COLO668 (cell line): ENCODE measurements around the gene EBNA1BP2.
A peak's percentile ranks its signal among the peaks of the same experiment; 100 is the strongest.
"Not testable (repeated sequence)": the region's sequence is repeated elsewhere in the genome, so short reads cannot be mapped to it uniquely, and the experiment has no call there.

Experiments
- DNase-seq: peaks from one replicate; lab custom pipeline; 2025; ENCODE audit not compliant: unreplicated experiment; lab: John Stamatoyannopoulos, UW

EBNA1BP2 gene, protein sequence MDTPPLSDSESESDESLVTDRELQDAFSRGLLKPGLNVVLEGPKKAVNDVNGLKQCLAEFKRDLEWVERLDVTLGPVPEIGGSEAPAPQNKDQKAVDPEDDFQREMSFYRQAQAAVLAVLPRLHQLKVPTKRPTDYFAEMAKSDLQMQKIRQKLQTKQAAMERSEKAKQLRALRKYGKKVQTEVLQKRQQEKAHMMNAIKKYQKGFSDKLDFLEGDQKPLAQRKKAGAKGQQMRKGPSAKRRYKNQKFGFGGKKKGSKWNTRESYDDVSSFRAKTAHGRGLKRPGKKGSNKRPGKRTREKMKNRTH

DNA sequence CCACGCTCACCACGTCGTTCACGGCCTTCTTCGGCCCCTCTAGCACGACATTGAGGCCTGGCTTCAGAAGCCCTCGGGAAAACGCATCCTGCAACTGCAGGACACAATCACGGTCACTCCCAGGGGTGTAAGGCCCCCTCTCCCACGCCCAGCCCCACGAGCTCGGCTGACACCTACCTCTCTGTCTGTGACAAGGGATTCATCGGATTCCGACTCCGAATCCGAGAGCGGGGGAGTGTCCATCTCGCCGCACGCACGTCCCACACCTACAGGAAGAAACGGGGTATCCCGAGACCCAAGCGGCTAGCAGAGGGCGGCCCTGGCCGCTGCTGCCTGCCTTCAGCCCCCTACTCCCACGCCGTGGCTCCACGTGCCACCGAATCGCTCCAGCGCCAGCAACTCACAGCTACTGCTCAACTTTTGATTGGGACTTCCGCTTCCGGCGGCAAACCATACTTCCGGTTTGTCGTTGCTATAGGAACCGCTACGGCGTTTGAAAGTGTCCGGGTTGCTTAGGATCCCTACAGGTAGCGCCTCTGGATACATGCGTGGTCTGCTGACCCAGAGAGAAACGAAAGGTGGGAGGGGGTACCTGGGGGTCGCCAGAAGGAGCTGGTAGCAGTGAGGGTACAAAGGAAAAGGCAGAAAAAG lies at the start of gene EBNA1BP2, which contains the start of gene CFAP57:
Gene EBNA1BP2 (minus strand): TSS at position 415 of the 651 bp plus-strand sequence. CDS start 172 bp downstream, at position 243.
Gene CFAP57 (plus strand): TSS at position 455 of the 651 bp plus-strand sequence. CDS start 424 bp downstream, outside the sequence.
- DNase-seq: peak; percentile 96

DNA sequence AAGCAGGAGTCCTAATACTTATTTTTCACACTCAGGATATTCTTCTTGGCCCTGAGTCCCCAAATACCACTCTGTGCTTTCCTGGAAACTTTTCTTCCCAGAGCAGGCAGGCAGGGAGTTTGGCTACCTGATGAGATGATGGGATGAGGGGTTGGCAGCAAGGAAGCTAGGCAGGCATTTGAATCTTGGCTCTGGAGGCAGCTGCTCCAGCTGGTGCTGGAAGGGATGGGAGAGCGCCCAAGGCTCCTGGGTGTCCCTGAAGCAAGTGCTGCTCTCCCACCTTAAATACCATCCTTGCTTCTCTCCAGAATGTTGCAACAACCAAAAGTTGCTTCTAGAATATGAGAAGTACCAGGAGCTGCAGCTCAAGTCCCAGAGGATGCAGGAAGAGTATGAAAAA lies 49.7 kb upstream of the EBNA1BP2 start:
- DNase-seq: no peak

DNA sequence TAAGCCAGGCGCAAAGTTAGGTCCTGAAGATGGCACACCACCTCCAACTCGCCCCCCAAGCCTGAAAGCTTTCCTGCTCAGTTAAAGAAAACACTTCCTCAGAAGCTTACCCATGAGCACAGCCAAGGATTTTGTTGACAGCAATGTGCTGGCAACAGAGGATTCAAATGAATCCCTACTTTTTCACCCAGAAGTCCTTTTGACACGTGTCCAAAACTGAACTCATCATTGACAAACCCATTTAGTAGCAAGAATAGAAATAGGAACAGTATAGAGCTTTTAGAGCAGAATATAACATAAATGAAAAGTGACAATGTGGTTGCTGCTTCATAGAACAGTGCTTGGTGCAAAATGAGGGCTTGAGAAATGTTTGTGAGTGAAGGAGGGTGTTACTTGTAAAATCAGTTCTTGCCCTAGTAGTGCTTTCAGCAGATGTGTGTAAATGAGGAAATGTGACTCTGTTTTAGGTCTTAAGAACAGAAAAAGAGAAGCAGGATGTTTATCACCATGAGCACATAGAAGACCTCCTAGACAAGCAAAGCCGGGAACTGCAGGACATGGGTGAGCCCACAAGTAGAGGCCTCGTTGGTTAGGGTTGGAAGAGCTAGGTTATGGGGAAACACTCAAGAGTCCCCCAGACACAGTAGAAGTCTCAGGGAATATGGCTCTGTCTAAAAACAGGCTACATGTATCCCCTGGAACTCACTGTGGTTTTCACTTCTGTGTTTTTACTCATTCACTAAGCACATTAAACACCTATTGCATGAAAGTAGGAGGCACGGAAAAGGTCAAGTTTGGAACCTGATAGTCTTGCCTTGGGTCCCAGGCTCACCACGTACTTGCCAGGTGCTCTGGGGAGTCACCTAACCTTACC lies 49.1 kb upstream of the EBNA1BP2 start:
- DNase-seq: no peak

DNA sequence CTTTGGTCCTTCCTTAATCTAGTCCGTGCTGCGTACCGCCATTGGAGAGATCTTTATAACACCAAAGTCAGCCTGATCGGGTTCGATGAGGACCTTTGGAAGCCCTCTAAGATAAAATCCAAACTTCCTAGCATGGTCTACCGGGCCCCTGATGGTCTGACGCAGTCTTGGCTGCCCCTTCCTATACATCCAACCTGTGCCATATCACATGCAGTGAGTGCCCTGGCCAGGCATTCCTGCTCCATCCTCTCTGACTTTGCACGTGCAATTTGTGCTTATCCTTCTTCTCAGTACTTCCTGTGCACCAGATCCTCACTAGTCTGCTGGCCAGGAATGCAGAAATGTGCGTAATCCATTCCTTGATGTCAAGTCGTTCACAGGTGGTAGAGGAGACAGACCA lies 45.7 kb upstream of the EBNA1BP2 start:
- no peak for DNase-seq

DNA sequence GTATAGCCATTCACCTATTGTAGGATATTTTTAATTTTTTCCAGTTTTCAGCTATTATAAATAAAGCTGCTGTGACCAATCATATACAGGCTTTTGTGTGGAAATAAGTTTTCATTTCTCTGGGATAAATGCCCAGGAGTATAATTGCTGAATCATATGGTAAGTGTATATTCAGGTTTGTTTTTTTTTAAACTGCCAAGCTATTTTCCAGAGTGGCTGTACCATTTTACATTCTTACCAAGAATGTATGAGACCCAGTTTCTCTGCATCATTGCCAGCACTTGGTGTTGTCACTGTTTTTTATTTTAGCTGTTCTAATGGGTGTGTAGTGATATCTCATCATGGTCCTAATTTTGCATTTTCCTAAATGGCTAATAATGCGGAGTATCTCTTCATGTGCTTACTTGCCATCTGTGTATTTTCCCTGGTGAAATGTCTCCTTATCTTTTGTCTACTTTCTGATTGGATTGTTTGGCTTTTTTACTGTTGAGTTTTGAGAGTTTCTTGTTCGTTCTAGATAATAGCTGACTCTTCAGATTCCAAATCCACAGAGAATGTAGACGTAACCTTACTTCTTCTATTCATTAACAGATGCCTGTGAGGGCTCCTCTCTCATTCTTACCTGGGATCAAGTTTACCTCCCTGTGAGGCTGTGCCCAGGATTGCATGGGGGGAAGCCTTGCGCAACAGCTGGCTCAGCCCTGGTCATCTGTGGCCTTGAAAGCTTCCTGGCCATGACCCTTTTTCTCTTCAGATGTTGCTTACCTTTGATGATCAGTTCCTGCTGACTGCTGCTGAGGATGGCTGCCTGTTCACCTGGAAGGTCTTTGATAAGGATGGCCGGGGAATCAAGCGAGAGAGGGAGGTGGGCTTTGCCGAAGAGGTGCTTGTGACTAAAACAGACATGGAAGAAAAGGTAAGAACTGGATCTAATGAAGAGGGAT lies 42.7 kb upstream of the EBNA1BP2 start:
- no peak for DNase-seq

DNA sequence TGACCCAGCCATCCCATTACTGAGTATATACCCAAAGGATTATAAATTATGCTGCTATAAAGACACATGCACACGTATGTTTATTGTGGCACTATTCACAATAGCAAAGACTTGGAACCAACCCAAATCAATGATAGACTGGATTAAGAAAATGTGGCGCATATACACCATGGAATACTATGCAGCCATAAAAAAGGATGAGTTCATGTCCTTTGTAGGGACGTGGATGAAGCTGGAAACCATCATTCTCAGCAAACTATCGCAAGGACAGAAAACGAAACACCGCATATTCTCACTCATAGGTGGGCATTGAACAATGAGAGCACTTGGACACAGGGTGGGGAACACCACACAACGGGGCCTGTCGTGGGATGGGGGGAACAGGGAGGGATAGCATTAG lies 36.2 kb upstream of the EBNA1BP2 start:
- not testable (repeated sequence) for DNase-seq

DNA sequence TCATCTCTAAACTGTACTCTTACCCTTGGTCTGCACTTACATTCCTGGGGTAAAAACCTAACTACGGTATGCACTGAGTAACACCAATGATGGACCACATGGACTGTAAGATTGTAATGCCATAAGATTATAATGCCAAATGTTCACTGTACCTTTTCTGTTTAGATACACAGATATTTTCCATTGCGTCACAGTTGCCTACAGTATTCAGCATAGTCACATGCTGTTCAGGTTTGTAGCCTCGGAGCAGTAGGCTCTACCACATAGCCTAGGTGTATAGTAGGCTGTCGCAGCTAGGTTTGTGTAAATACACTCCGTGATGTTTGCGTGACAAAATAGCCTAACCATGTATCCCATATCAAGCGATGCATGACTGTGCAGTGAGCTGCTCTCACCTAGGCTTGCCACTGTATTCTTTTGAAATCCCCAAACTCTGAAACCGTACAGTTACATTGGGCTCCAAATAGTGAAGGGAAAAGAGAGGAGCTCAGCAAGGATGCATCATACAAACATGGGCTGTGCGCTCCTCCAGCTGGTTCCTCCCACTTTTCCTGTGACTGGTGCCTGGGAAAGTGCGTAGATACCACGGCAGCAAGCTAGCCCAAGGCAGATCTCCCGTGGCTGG lies 35.3 kb upstream of the EBNA1BP2 start:
- DNase-seq: no peak

DNA sequence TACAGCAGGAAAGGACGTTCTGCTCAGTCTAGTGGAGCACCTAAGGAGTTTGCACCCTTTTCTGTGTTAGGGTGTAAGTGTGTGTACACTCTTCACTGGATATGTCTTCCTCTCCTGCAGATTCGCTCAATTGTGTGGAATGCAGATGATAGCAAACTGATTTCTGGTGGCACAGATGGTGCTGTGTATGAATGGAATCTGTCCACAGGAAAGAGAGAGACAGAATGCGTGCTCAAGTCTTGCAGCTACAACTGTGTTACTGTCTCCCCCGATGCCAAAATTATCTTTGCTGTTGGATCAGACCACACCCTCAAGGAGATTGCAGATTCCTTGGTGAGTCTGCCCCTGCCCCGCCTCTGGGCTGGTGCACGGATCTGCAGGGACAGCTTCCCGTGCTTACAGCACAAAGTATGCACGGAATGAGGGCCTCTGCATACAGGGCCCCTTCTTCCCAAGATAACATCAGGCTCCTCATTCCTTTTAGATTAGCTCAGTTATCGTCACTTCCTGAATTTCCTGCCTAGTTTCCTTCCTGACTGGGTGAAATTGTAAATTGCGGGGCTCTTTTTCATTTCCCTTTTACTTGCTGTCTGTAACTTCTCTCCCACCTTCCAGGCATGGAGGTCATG lies 34.6 kb upstream of the EBNA1BP2 start:
- no peak for DNase-seq

DNA sequence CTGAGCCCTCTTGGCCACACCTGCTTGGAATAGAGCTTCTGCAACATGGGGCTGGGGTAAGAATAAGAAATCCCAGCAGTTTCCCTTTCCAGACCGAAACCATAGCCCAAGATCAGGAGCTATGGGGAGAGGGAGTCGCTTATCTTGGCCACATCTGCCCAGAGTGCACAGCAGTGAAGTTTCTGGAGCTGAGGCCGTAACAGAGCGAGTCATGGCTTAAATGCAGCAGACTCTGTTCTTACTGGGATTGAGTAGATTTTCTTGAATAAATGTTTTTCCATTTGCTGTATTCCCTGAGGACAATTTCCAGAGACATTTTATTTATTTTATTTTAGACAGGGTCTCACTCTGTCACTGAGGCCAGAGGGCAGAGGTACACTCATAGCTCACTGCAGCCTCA lies 33.6 kb upstream of the EBNA1BP2 start:
- no peak for DNase-seq

DNA sequence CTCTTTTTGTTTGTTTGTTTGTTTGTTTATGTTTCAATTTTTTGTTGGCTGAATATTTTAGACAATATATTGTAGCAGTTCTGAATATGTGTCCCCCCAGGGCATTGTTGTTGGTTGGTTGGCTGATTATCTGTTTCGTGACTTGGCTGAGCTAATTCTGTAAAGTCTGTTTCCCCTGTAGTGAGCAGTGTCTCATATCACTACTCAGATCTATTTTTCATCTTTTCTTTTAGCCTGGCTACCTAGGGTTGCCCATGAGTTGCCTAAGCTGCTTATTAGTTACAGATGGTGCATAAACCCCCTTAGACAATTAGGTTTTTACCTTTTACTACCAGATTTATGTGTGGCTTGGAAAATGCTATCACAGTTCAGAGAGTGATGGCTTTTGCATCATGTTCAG lies 32.3 kb upstream of the EBNA1BP2 start:
- DNase-seq: no peak

DNA sequence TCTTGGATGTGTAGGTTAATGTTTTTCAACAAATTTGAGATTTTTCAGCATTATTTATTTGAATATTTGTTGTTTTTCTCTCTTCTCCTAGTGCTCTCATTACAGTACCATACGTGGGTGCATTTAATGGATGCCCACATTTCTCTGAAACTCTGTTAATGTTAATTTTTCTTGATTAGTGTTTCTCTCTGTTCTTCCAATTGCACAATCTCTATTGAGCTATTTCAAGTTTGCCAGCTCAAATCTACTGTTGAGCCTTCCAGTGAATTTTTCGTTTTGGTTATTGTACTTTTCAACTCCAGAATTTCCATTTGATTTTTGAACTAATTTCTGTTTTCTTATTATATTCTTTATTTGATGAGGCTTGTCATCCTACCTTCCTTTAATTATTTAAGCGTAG lies 31.8 kb upstream of the EBNA1BP2 start:
- DNase-seq: no peak

DNA sequence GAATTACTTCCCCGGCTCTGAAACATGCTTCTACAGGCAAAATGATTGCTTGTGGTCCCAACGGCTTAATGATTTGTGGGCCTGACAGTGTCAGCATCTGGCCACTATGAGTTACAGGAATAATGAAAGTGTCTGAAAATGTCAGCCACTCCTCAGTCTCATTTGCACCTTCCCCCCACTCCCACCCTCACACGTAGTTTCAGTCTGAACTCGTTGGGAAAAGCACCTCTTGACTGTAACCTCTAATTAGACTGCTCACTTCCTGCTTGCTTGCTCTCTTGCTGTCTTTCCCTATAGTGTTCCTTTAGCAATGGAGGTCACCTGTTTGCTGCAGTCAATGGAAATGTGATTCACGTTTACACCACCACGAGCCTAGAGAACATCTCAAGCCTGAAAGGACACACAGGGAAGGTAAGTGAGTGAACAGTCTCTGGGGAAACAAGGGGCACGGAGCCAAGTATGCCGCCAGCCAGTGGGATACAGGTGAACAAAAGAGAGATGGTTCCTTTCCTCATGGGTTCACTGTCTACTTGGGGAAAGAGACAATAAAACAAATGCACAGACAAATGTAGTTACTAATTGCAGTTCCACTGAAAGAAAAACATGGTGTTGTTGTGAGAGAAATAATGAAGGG lies 27.1 kb upstream of the EBNA1BP2 start:
- DNase-seq: no peak

DNA sequence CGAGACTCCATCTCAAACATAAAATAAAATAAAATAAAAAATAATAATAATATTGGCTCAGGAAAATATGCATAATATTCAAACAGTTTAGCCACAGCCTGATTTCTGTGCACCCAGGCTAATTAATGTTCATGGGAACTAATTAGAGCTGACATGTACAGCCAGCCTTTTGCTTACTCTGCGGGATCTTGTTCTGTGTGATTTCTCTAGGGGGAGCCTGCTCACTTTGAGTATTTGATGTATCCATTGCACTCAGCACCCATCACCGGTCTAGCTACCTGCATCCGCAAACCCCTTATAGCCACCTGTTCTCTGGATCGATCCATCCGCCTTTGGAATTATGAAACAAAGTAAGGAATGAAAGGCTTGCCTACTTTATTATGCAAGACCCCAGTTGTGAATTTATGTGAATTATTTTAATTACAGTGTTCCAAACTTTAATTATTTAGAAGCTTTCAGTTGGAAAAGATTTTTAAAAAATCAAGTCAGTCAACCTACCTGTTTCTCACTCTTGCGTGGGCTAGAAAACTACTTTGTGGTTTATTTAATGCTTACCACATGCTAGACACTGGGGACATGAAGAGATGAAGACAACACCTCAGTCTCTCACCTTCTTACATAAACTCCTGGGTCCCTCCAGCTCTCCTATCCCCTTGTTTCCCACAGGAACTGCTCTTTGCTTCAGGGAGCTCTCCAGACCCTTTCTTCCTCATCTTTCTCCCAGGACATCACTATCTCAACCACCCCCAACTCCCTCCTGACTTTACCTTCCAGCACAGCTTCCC lies 25.4 kb upstream of the EBNA1BP2 start:
- no peak for DNase-seq

DNA sequence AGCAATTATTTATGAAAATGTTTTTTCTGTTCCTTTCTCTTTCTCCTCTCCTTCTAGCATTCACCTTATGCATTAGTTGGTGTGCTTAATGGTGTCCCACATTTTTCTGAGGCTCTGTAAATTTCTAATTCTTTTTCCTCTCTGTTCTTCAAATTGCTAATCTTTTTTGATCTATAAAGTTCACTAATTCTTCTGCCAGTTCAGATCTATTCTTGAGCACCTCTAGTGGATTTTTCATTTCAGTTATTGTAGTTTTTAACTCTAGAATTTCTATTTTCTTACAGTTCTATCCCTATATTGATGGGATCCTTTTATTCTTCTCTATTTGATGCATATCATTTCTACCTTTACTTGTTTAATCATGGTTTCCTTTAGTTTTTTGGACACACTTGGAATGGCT lies 22.4 kb upstream of the EBNA1BP2 start:
- no peak for DNase-seq

DNA sequence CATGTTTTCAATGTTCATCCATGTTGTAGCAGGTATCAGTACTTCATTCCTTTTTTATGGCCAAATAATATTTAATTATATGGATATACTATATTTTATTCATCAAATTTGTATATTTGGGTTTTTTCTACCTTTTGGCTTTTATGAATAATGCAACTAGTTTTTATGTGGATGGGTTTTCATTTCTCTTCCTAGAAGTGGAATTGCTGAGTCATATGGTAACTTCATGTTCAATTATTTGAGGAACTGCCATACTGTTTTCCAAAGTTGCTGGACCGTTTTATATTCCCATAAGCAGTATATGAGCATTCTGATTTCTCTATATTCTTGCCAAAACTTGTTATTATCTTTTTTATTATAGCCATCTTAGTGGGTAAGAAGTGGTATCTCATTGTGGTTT lies 16.0 kb upstream of the EBNA1BP2 start:
- DNase-seq: no peak

DNA sequence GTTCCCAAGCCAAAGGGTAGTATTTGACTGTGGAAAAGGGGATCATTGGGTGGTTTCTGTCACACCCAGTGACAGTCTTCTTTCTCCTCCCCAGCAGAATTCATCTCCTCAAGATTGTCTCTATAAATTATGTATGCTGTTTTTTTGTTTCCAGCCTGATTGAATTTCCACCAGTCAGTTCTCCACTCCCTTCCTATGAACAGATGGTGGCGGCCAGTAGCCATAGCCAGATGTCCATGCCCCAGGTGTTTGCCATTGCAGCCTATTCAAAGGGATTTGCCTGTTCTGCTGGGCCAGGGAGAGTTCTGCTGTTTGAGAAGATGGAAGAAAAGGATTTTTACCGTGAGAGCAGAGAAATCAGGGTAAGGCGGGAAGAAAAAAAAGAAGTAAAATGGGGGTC lies 12.9 kb upstream of the EBNA1BP2 start:
- no peak for DNase-seq

DNA sequence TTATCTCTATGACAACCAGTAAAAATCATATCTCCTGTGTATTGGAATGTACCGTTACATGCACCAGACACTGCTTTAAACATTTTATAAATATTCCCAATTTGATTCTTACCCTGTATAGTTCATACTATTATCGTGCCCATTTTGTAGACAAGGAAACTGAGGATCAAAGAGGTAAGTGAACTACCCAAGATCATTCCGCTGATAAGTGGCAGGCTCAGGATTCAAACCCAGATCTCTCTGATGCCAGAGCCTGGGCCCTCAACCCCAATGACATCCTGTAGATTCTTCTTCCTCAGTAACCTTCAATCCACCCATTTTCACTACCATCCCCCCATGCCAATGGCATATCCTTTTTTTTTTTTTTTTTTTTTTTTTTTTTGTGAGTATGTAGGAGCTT lies 12.3 kb upstream of the EBNA1BP2 start:
- no peak for DNase-seq

DNA sequence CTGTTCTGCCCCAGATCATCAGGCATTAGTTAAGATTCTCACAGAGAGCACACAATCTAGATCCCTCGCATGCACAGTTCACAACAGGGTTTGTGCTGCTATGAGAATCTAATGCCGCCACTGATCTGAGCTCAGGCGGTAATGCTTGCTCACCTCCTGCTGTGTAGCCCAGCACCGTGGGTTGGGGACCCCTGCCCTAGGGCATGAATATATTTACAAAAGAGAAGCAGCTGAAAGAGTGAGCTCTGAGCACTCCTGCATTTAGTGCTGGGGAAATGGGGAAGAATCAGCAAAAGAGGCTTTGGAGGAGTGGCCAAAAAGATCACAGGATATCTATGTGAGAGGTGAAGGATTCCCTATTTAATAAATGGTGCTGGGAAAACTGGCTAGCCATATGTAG lies 5.6 kb upstream of the EBNA1BP2 start:
- DNase-seq: no peak
